WTC11 (cell line): ENCODE results near the gene DAB1. TPM values are rescaled to one million over a fixed set of nuclear protein-coding genes. Genes with fewer than 3 reads are reported as not detected.

ENCODE experiments used
- ATAC-seq: fragments of 200-7000 bp; cut with Tn5 transposase; 2 replicates; pipeline ENCODE4 v1.10.0; 2021; ENCODE audit warnings: mild to moderate bottlenecking, moderate library complexity
- CTCF ChIA-PET: fragments of 300-600 bp; sonication (Branson Sonifier 250); formaldehyde crosslinking; loops from one replicate; lab custom pipeline; 2021; ENCODE audit warnings: antibody characterized with exemption; lab: Charles Lee
- POLR2A ChIA-PET: fragments of 350-600 bp; sonication (Branson Sonifier 250); formaldehyde crosslinking; loops from one replicate; lab custom pipeline; 2021; ENCODE audit warnings: antibody characterized with exemption; lab: Charles Lee
- DNase-seq: peaks from one replicate; pipeline ENCODE4 v3.0.0; 2021; ENCODE audit warnings: low spot score
- H3K27ac Mint-ChIP-seq: 2 replicates; pipeline ENCODE4 v1.8.0; 2021; ENCODE audit warnings: mixed read lengths
- H3K27me3 Mint-ChIP-seq: 2 replicates; pipeline ENCODE4 v1.8.0; 2021; ENCODE audit warnings: low read depth, mild to moderate bottlenecking, moderate library complexity, mixed read lengths
- H3K36me3 Mint-ChIP-seq: 2 replicates; pipeline ENCODE4 v1.8.0; 2021; ENCODE audit warnings: mixed read lengths
- H3K4me1 Mint-ChIP-seq: 2 replicates; pipeline ENCODE4 v1.8.0; 2022; ENCODE audit warnings: mixed read lengths
- H3K4me3 Mint-ChIP-seq: 2 replicates; pipeline ENCODE4 v1.8.0; 2021; ENCODE audit warnings: mild to moderate bottlenecking, moderate library complexity, mixed read lengths
- H3K9me3 Mint-ChIP-seq: 2 replicates; pipeline ENCODE4 v1.8.0; 2021; ENCODE audit warnings: mixed read lengths
- AR ChIP-seq: fragments of 250-450 bp; sonication (Bioruptor Pico); IDR thresholded peaks from 2 replicates; pipeline ENCODE4 v1.9.0; 2021; ENCODE audit warnings: mild to moderate bottlenecking
- ATF1 ChIP-seq: sonication (generic); formaldehyde crosslinking; IDR thresholded peaks from 2 replicates; pipeline ENCODE4 v1.8.1; 2023; ENCODE audit warnings: mild to moderate bottlenecking, moderate library complexity, missing genetic modification reagents
- CREB1 ChIP-seq: sonication (generic); formaldehyde crosslinking; IDR thresholded peaks from 2 replicates; pipeline ENCODE4 v1.8.0; 2023; ENCODE audit warnings: mild to moderate bottlenecking, missing genetic modification reagents
- CREM ChIP-seq: sonication (generic); formaldehyde crosslinking; IDR thresholded peaks from 2 replicates; pipeline ENCODE4 v1.8.1; 2022; ENCODE audit warnings: mild to moderate bottlenecking, missing genetic modification reagents, moderate library complexity
- E2F4 ChIP-seq: sonication (generic); formaldehyde crosslinking; IDR thresholded peaks from 2 replicates; pipeline ENCODE4 v1.8.1; 2022; ENCODE audit warnings: low read depth, mild to moderate bottlenecking, moderate library complexity, missing genetic modification reagents, borderline replicate concordance
- ETV6 ChIP-seq: sonication (generic); formaldehyde crosslinking; IDR thresholded peaks from 2 replicates; pipeline ENCODE4 v1.8.1; 2022; ENCODE audit warnings: mild to moderate bottlenecking, missing genetic modification reagents
- FOXP4 ChIP-seq: sonication (generic); formaldehyde crosslinking; IDR thresholded peaks from 2 replicates; pipeline ENCODE4 v1.8.0; 2022; ENCODE audit warnings: mild to moderate bottlenecking, missing genetic modification reagents
- GABPB1 ChIP-seq: sonication (generic); formaldehyde crosslinking; IDR thresholded peaks from 2 replicates; pipeline ENCODE4 v1.8.1; 2023; ENCODE audit warnings: mild to moderate bottlenecking, missing genetic modification reagents
- GRHL2 ChIP-seq: fragments of 250-450 bp; sonication (Bioruptor Pico); IDR thresholded peaks from 2 replicates; pipeline ENCODE4 v1.8.0; 2022; ENCODE audit warnings: mild to moderate bottlenecking, moderate library complexity; ENCODE audit not compliant: insufficient replicate concordance, severe bottlenecking
- HMGA2 ChIP-seq: fragments of 250-450 bp; sonication (Bioruptor Pico); IDR thresholded peaks from 2 replicates; pipeline ENCODE4 v1.4.0; 2021; ENCODE audit warnings: mild to moderate bottlenecking, moderate library complexity
- KAT7 ChIP-seq: sonication (generic); formaldehyde crosslinking; IDR thresholded peaks from 2 replicates; pipeline ENCODE4 v1.8.1; 2023; ENCODE audit warnings: missing genetic modification reagents, mild to moderate bottlenecking, borderline replicate concordance
- PRDM15 ChIP-seq: sonication (generic); formaldehyde crosslinking; IDR thresholded peaks from 2 replicates; pipeline ENCODE4 v1.8.0; 2022; ENCODE audit warnings: missing genetic modification reagents
- SP1 ChIP-seq: sonication (generic); formaldehyde crosslinking; conservative IDR thresholded peaks from 2 replicates; pipeline ENCODE4 v1.8.1; 2022; ENCODE audit warnings: missing genetic modification reagents
- TEAD1 ChIP-seq: sonication (generic); formaldehyde crosslinking; IDR thresholded peaks from 2 replicates; pipeline ENCODE4 v1.8.0; 2022; ENCODE audit warnings: mild to moderate bottlenecking, missing genetic modification reagents
- ZMAT4 ChIP-seq: fragments of 250-450 bp; sonication (Bioruptor Pico); IDR thresholded peaks from 2 replicates; pipeline ENCODE4 v1.9.0; 2021; ENCODE audit warnings: mild to moderate bottlenecking
- ZNF121 ChIP-seq: sonication (generic); formaldehyde crosslinking; IDR thresholded peaks from 2 replicates; pipeline ENCODE4 v1.8.0; 2023; ENCODE audit warnings: missing genetic modification reagents
- ZNF138 ChIP-seq: sonication (generic); formaldehyde crosslinking; conservative IDR thresholded peaks from 2 replicates; pipeline ENCODE4 v1.8.1; 2022; ENCODE audit warnings: mild to moderate bottlenecking, moderate library complexity, missing genetic modification reagents
- ZNF512 ChIP-seq: sonication (generic); formaldehyde crosslinking; IDR thresholded peaks from 2 replicates; pipeline ENCODE4 v1.8.1; 2022; ENCODE audit warnings: missing genetic modification reagents, borderline replicate concordance
- total RNA-seq: library from RNA; stranded (reverse); gene quantifications from 3 replicates; pipeline ENCODE4 v1.2.3, GENCODE V29; 2021

Gene DAB1
- total RNA-seq, 1 experiment from 2014 or later = 10.7 TPM

GRCh38 chr1:57164584-57164983, 259.3 kb downstream of the DAB1 start (continued):
- TF ChIP-seq ZNF138 = no peak
- TF ChIP-seq ZNF121 (CRISPR knock-in tag) = no peak
- TF ChIP-seq GRHL2 = no peak

GRCh38 chr1:57163789-57164188, 260.1 kb downstream of the DAB1 start:
- TF ChIP-seq ZNF121 (CRISPR knock-in tag) (no peak), ZNF512 (no peak), KAT7 (CRISPR knock-in tag) (no peak)
- no peak for DNase-seq
- Mint-ChIP-seq H3K4me1 (peaks cover 59% of the 10 kb centered on the region), H3K27me3 (no peaks in the 10 kb centered on the region; the same call in 1 of the 2 replicates), H3K4me3 (no peak overlapping the region), H3K27ac (no peak overlapping the region), H3K9me3 (no peaks in the 10 kb centered on the region), H3K36me3 (no peaks in the 10 kb centered on the region)
- POLR2A ChIA-PET = no interaction called here
- CTCF ChIA-PET = no interaction called here
- no peak for ATAC-seq

GRCh38 chr1:57163325-57163724, 260.5 kb downstream of the DAB1 start:
- ATAC-seq = peak; percentile 73
- H3K4me3 Mint-ChIP-seq = no peak overlapping the region
- POLR2A ChIA-PET = no interaction called here
- CTCF ChIA-PET = no interaction called here
- DNase-seq = no peak
- H3K36me3 Mint-ChIP-seq = no peaks in the 10 kb centered on the region
- H3K27me3 Mint-ChIP-seq = no peaks in the 10 kb centered on the region; the same call in 1 of the 2 replicates
- no peak for TF ChIP-seq AR
- no peak for TF ChIP-seq ETV6 (CRISPR knock-in tag)
- no peak for TF ChIP-seq TEAD1 (CRISPR knock-in tag)
- TF ChIP-seq ZNF512 = no peak
- no peak for TF ChIP-seq HMGA2 (CRISPR knock-in tag)
- no peak for TF ChIP-seq CREB1 (CRISPR knock-in tag)
- no peak for TF ChIP-seq SP1 (CRISPR knock-in tag)
- TF ChIP-seq PRDM15 (CRISPR knock-in tag) = no peak
- TF ChIP-seq E2F4 (CRISPR knock-in tag) = no peak
- TF ChIP-seq ZMAT4 (CRISPR knock-in tag) = no peak
- no peak for TF ChIP-seq ATF1
- TF ChIP-seq CREM = no peak
- TF ChIP-seq FOXP4 = no peak
- TF ChIP-seq GABPB1 (CRISPR knock-in tag) = no peak
- TF ChIP-seq, all 79 proteins: peak for 0
- Mint-ChIP-seq H3K9me3 (no peaks in the 10 kb centered on the region), H3K4me1 (peaks cover 64% of the 10 kb centered on the region), H3K27ac (no peak overlapping the region)
